NCI-H146 (cell line): ENCODE results near the gene TNIP2.
"Not testable (repeated sequence)": the region's sequence is repeated elsewhere in the genome, so short reads cannot be mapped to it uniquely, and the experiment has no call there.

Experiments used
- DNase-seq: peaks from one replicate; lab custom pipeline; 2025; lab: John Stamatoyannopoulos, UW

The TNIP2 gene

GRCh38 chr4:2794486-2795299 lies 38.6 kb upstream of the TNIP2 start:
- DNase-seq, result no peak

DNA sequence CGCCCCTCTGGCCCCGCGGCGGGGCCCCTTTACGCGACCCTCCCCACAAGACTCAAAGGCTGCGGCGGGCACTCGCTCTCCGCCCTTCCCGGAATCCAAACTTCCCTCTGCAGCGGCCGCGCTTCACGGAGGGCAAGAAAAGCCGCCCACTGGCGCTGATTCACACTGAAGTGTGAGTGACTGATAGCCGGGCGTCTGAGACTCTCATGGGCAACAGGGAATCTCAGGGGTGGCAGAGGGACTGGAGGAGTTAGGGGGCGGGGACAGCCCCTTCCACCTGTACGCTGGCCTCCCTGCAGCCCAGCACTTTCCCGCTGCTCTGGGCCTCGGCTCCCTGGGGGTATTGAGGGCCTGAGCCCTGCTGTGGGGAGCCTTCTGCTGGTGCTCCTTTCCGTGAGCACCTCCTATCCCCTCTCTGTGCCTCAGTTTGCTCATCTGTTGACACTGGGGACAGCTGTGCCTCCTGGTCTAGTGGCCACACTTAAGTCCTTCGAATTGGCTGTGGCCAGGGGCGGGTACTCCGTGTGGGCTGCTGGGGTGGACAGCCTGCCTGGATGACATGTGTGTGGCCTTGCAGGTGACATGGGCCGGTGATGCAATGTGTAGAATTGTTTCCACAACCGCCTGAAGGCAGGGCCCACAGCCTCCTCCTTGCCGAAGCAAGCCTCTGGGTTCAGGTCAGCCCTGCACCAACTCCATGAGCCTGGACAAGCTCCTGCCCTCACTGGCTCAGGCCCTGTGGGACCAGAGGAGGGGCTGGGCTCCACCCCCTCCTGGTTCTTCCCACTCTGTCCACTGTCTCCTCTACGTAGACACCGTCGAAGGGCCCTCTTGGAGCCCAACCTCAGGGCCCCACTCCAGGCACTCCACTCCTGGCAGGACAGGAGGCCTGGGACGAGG lies 37.7 kb upstream of the TNIP2 start:
- DNase-seq, result peak; percentile 12

DNA sequence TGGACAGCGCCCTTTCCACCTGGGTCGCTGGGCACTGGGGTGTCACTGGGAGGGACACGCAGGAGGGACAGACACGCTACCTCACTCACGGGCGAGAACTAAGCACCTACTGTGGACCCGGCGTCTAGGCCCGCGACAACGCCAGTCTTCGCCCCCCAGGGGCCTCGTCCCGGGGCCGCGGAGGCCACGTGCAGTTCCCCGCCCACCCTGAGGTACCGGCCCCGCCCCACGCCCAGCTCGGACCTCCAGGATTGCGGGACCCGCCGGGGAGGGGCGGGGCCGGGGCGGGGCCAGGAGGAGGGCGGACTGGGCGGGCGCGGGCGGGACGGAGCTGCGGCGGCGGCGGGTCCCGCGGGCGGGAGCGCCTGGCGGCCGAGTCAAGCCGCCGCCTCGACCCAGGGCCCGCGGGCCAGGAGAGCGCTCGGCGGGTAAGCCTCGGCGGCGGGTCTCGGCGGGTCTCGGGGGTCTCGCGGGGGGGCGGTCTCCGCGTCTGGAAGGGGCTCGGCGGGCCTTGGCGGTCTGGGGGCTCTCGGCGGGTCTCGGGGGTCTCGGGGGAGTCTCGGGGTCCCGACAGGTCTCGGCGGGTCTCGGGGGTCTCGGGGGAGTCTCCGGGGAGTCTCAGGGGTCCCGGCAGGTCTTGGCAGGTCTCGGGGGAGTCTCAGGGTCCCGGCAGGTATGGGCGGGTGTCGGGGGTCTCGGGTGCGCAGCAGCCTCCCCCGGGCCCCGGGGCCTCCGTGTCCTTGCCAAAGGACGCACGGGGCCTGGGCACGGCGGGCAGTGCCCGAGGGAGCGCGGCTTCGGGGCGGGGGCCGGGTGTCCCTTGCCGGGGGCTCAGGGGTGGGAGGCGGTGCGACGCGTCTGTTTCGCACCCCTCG lies 36.8 kb upstream of the TNIP2 start, which contains the start of gene SH3BP2:
TSS of gene SH3BP2 (plus strand) at position 375 of the 875 bp plus-strand sequence. CDS start 27,533 bp downstream, outside the sequence.
- DNase-seq, result peak; percentile 66

GRCh38 chr4:2792396-2792710 lies 36.2 kb upstream of the TNIP2 start:
- no peak for DNase-seq

DNA sequence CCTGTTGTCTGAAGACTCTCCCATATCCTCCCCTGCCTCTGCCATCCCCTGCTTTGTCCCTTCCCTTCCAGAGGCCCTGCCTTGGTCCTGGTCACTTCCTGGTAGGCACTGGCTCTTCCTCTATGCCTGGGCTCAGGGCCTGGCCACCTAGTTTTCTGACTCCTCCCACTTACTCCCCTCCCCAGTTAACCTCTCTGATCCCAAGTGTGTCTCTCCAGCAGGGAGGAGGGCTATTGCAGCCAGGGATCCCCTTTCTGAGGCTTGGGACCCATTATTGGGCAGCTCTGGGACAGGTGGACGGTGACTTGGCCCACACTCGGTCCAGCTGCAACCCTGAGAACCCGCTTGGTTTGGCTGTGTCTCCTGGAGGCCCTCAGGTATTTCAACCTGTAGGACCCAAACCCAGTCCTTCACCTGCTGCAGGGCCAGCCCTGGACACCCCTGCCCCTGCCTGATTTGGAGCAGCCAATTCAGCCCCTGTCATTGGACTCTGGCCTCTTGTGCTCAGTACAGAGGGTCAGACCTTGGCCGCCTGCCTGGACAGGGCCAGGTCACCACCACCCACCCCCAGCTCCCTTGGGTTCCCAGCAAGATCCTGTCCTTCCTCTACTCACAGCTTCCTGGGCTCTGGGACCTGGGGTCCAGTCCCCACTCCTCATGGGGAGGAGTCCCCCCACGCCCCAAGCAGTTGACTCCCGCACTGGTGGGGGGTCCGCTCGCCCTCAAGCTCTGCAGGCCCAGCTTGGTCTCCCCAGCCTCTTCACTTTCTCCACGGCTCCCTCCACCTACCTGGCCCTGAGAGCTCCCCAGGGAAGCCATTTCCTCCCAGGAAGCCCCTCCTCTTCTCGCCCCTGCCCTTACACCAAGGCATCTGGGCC lies 35.6 kb upstream of the TNIP2 start:
- no peak for DNase-seq

DNA sequence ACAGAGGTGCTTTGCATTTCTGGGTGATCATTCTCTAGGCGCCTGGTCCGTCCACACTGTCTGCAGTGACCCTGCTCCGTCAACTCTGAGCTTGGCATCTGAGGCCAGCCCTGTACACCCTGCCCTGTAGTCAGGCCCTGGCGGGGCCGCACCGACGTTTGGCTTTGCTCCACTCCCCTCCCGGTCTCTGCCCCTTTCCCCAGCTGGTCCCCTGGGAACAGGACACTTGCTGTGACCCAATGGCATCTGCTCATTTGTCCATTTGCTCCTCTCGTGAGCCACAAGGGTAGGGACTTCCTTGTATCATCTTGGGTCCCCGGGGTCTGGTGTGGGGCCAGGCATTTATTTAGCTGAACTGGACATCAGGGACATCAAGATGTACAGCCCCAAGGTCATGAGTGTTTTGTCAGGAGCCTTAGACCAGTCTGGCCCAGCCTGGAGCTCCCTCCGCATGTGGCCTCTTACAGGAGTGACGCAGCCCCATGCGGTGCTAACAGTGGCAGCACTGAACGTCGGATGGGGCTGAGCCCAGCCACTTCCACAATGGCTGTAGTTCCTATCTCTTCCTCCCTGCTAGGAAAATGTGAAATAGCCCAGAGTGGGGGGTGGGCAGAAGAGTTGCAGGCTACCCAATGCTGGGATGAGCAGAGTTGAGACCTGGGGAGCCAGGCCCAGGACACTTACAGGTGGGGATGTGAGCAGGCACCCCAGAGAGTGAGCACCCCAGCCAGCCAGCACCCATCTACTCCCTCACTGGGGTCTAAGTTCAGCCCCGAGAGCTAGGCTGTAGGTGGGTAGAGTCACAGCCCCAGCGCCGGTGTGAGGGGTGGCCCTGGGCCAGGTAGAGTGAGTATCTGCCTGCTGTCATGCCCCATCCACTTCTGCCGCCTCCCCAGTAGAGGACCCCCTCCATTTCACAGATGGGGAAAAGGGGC lies 34.7 kb upstream of the TNIP2 start:
- no peak for DNase-seq

DNA sequence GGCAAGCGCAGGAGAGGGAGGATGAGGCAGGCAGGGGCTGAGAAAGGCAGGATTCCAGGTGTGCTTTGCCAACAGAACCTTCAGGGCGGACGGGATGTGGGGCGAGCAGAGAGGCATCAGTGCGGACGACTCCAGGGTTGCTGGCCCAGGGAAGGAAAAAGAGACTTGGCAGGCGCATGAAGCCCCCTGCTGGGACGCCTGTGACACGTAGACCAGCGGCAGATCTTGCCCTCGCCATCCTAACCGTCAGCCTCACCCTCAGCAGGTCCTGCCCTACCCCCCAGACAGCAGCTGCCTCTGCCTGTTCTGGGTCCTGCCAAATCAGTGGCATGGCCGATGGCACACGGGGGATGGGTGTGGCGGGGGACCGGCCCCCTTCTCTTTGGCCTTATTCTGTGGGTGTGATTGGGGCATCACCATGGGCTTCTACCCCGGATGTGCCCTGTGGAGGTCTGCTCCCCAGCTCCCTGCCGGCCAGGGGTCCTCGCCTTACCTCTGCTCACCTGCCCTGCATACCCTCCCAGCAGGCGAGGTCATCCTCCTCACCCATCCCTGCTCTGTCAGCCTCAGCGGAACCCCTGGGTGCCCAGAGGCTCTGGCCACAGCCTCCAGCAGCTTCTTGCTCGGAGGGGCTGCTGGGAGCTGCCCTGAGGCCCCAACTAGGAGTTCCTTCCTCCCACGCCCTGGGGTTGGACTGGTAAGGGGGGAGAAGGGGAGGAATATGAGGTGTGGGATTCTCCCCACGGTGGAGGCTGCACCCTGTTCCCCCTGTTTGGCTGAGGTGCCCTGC lies 33.9 kb upstream of the TNIP2 start:
- no peak for DNase-seq

DNA sequence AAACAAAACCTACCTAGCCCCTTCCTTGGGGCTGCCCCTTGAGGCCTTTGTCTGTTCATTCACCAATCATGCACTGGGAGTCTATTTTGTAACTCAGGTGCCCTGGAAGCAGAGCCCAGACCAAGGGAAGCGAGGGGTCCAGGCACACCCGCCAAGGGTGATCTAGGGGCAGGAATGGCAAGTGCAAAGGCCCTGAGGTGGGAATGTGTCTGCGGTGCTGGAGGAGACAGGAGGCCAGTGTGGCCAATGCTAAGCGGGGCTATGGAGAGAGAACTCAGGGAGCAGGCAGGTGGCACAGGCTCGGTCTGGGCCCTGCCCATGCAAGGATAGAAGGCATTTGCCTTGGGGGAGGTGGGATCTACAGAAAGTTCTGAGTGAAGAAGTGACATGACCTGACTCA lies 33.2 kb upstream of the TNIP2 start:
- DNase-seq, result no peak

GRCh38 chr4:2788532-2789103 lies 32.5 kb upstream of the TNIP2 start:
- DNase-seq, result no peak

GRCh38 chr4:2788101-2788500 lies 32.0 kb upstream of the TNIP2 start:
- no peak for DNase-seq

- no peak for DNase-seq
Observed at GRCh38 chr4:2787230-2788100, 31.3 kb upstream of the TNIP2 start.

DNA sequence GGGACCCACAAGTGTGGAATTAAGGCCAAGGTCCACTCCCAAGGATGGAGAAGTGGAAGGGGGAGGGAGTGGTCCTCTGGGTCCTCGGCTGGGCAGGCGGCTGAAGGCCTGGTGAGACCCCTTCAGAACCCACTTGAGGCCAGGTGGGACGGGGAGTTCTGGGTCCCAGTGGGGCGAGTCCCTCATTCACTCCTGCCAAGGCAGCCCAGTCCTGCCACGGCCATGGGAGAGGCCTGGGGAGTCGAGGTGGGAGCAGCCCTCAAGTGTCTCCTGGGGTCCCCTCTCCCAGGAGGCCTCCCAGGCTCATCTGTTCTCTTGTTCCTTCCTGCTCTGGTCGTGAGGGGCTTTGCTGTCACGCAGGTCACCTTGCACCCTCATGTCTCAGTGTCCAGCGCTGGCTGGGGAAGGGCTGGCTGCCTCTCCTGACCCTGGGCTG lies 30.7 kb upstream of the TNIP2 start:
- no peak for DNase-seq

- DNase-seq, result no peak
Observed at GRCh38 chr4:2786152-2786671, 30.1 kb upstream of the TNIP2 start.

GRCh38 chr4:2785613-2786012 lies 29.5 kb upstream of the TNIP2 start:
- DNase-seq, result no peak

DNA sequence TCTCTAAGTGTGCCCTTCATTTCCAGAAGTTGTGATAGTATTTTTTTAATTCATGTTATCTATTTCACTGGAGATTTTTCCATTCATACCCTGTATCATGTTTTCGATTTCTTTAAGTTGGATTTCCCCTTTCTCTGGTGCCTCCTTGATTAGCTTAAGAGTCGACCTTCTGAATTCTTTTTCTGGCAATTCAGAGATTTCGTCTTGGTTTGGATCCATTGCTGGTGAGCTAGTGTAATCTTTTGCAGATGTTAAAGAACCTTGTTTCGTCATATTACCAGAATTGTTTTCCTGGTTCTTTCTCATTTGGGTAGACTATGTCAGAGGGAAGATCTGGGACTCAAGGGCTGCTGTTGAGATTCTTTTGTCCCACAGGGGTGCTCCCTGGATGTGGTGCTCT lies 27.7 kb upstream of the TNIP2 start:
- DNase-seq, result no peak

DNA sequence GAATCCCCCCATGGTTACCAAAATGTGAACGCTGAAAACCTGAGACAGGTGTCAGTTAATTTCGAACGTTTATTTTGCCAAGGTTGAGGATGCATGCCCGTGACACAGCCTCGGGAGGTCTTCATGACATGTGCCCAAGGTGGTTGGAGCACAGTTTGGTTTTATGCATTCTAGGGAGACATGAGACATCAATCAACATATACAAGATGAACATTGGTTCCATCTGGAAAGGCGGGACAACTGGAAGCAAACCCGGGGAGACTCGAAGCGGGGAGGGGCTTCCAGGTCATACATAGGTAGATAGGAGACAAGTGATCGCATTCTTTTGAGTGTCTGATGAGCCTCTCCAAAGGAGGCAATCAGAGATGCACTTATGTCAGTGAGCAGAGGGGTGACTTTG lies 25.8 kb upstream of the TNIP2 start:
- DNase-seq, result no peak

GRCh38 chr4:2780643-2781042 lies 24.5 kb upstream of the TNIP2 start:
- not testable (repeated sequence) for DNase-seq

DNA sequence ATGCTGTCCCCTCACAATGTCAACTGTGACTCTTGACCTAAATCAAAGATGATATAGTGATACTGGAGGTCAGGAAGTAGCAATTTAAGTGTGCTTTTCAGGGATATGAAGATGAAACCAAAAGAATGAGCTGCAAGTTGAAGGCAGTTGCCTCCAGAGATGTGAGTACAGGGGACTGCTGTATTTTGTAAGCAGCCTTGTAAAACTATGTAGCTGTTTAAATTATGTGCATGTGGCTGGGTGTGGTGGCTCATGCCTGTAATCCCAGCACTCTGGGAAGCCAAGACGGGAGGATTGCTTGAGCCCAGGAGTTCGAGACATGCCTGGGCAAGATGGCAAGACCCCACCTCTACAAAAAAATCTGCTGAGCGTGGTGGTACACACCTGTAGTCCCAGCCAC lies 15.1 kb upstream of the TNIP2 start:
- no peak for DNase-seq
